GM12892 (cell line): Measurements from ENCODE around the gene HELZ2.

Experiments used
- POLR2A ChIP-seq: IDR thresholded peaks from 2 replicates; pipeline ENCODE4 v1.6.1; 2011; ENCODE audit warnings: low read depth, low read length, control low read depth
- TAF1 ChIP-seq: IDR thresholded peaks from 2 replicates; pipeline ENCODE4 v1.6.1; 2011; ENCODE audit warnings: low read depth, mild to moderate bottlenecking, control low read depth, low read length, borderline replicate concordance

- TF ChIP-seq POLR2A, result no peak
- no peak for TF ChIP-seq TAF1
Observed at GRCh38 chr20:63548542-63548941, 25.5 kb downstream of the HELZ2 start.
